Measurements from ENCODE around the gene RPS6KB2.

Gene RPS6KB2

GRCh38 chr11:67455054-67455453 lies 26.8 kb downstream of the RPS6KB2 start, which contains the start of gene CABP4:
CABP4 (plus strand) TSS chr11:67455354; CDS start chr11:67455424, 70 bp downstream.
- DNase-seq (ENCODE audit: low read depth): no peak
- no peak within 1 kb of the TSS for H3K4me3 ChIP-seq (ENCODE audit: control insufficient read depth, low read depth, low read length)
- no peak for TF ChIP-seq CTCF (IDR thresholded peaks at IDR 0.05; ENCODE audit: control insufficient read depth, insufficient read depth, low read depth, low read length, missing control alignments)

GRCh38 chr11:67456068-67456705 lies 27.9 kb downstream of the RPS6KB2 start:
- DNase-seq (ENCODE audit: low read depth): no peak
- H3K4me3 ChIP-seq (ENCODE audit: control insufficient read depth, low read depth, low read length): no peak overlapping the region
- no peak for TF ChIP-seq CTCF (IDR thresholded peaks at IDR 0.05; ENCODE audit: control insufficient read depth, insufficient read depth, low read depth, low read length, missing control alignments)

- DNase-seq (ENCODE audit: low read depth): no peak
- no peak for TF ChIP-seq CTCF (IDR thresholded peaks at IDR 0.05; ENCODE audit: control insufficient read depth, insufficient read depth, low read depth, low read length, missing control alignments)
- no peak overlapping the region for H3K4me3 ChIP-seq (ENCODE audit: control insufficient read depth, low read depth, low read length)
Measured at GRCh38 chr11:67457453-67457852, 29.2 kb downstream of the RPS6KB2 start.

- H3K4me3 ChIP-seq (ENCODE audit: control insufficient read depth, low read depth, low read length): no peak overlapping the region
- no peak for DNase-seq (ENCODE audit: low read depth)
- TF ChIP-seq CTCF (IDR thresholded peaks at IDR 0.05; ENCODE audit: control insufficient read depth, insufficient read depth, low read depth, low read length, missing control alignments): no peak
Measured at GRCh38 chr11:67458266-67458665, 30.0 kb downstream of the RPS6KB2 start.

- no peak for DNase-seq (ENCODE audit: low read depth)
- H3K4me3 ChIP-seq (ENCODE audit: control insufficient read depth, low read depth, low read length): no peak overlapping the region
- no peak for TF ChIP-seq CTCF (IDR thresholded peaks at IDR 0.05; ENCODE audit: control insufficient read depth, insufficient read depth, low read depth, low read length, missing control alignments)
Measured at GRCh38 chr11:67463186-67463585, 34.9 kb downstream of the RPS6KB2 start.

GRCh38 chr11:67463680-67464410 lies 35.6 kb downstream of the RPS6KB2 start:
- no peak for DNase-seq (ENCODE audit: low read depth)
- TF ChIP-seq CTCF (IDR thresholded peaks at IDR 0.05; ENCODE audit: control insufficient read depth, insufficient read depth, low read depth, low read length, missing control alignments): no peak
- H3K4me3 ChIP-seq (ENCODE audit: control insufficient read depth, low read depth, low read length): no peak overlapping the region
